IMR-90 (cell line): ENCODE data around the gene EVI5. TPM values are rescaled to one million over a fixed set of nuclear protein-coding genes. Genes with fewer than 3 reads are reported as not detected.

ENCODE experiments used
- ATAC-seq: fragments of 200-7000 bp; cut with Tn5 transposase; 2 replicates; pipeline ENCODE4 v1.9.1; 2020; ENCODE audit warnings: low read depth, mild to moderate bottlenecking, moderate library complexity
- BruUV-seq: library from RNA; stranded (reverse); fragments of 400-500 nt; replicated peaks from 2 replicates; lab custom pipeline; 2021; lab: Mats Ljungman, UMichigan
- CTCF ChIA-PET: fragments of 300-600 bp; formaldehyde crosslinking; extraction: SDS; loops from one replicate; lab custom pipeline; 2021; ENCODE audit warnings: antibody characterized with exemption; lab: Yijun Ruan, JAX
- POLR2A ChIA-PET: fragments of 300-600 bp; sonication (Branson Sonifier 250); formaldehyde crosslinking; loops from one replicate; lab custom pipeline; 2022; ENCODE audit warnings: antibody characterized with exemption; ENCODE audit not compliant: unreplicated experiment; lab: Charles Lee
- DNase-seq: peaks from one replicate; pipeline ENCODE4 v3.0.0; 2013
- H2AFZ ChIP-seq: replicated peaks from 2 replicates; pipeline ENCODE3; 2013; ENCODE audit warnings: low read length, mild to moderate bottlenecking; ENCODE audit not compliant: poor library complexity
- H2AK5ac ChIP-seq: 2 replicates; pipeline ENCODE4 v1.6.1; 2013; ENCODE audit warnings: low read depth, low read length, inconsistent platforms
- H2AK9ac ChIP-seq: replicated peaks from 2 replicates; pipeline ENCODE3; 2013; ENCODE audit warnings: mild to moderate bottlenecking, low read depth, low read length, moderate library complexity; ENCODE audit not compliant: poor library complexity
- H2BK120ac ChIP-seq: 2 replicates; pipeline ENCODE4 v1.6.1; 2013; ENCODE audit warnings: low read depth, low read length, inconsistent platforms
- H2BK15ac ChIP-seq: 3 replicates; pipeline ENCODE4 v1.6.1; 2013; ENCODE audit warnings: low read depth, low read length, inconsistent platforms
- H2BK20ac ChIP-seq: 2 replicates; pipeline ENCODE4 v1.6.1; 2013; ENCODE audit warnings: low read depth, mild to moderate bottlenecking, inconsistent platforms, low read length, moderate library complexity
- H2BK5ac ChIP-seq: 2 replicates; pipeline ENCODE4 v1.6.1; 2013; ENCODE audit warnings: mild to moderate bottlenecking, low read depth, low read length, inconsistent platforms; ENCODE audit not compliant: poor library complexity, severe bottlenecking
- H3K14ac ChIP-seq: replicated peaks from 2 replicates; pipeline ENCODE4 v1.6.1; 2013; ENCODE audit warnings: low read depth, low read length, inconsistent platforms
- H3K18ac ChIP-seq: 2 replicates; pipeline ENCODE4 v1.6.1; 2013; ENCODE audit warnings: low read depth, low read length, control low read depth
- H3K23ac ChIP-seq: 2 replicates; pipeline ENCODE4 v1.6.1; 2013; ENCODE audit warnings: low read depth, low read length, inconsistent platforms
- H3K27ac ChIP-seq: 2 replicates; pipeline ENCODE4 v1.5.1; 2013; ENCODE audit warnings: mild to moderate bottlenecking, control low read depth, low read length; ENCODE audit not compliant: insufficient read depth
- H3K27me3 ChIP-seq: 2 replicates; pipeline ENCODE4 v1.6.1; 2013; ENCODE audit warnings: low read length; ENCODE audit not compliant: control insufficient read depth, insufficient read depth
- H3K36me3 ChIP-seq: 2 replicates; pipeline ENCODE4 v1.6.1; 2013; ENCODE audit warnings: low read length, mixed read lengths; ENCODE audit not compliant: control insufficient read depth, insufficient read depth
- H3K4ac ChIP-seq: 2 replicates; pipeline ENCODE4 v1.6.1; 2013; ENCODE audit warnings: low read depth, low read length, inconsistent platforms
- H3K4me1 ChIP-seq: 2 replicates; pipeline ENCODE4 v1.6.1; 2013; ENCODE audit warnings: low read length, mixed read lengths; ENCODE audit not compliant: control insufficient read depth, insufficient read depth
- H3K4me2 ChIP-seq: 2 replicates; pipeline ENCODE4 v1.6.1; 2013; ENCODE audit warnings: low read depth, mild to moderate bottlenecking, control low read depth, low read length, moderate library complexity
- H3K4me3 ChIP-seq: 2 replicates; pipeline ENCODE4 v1.5.1; 2013; ENCODE audit warnings: low read depth, mild to moderate bottlenecking, control low read depth, low read length, moderate library complexity; ENCODE audit not compliant: insufficient read depth
- H3K56ac ChIP-seq: 2 replicates; pipeline ENCODE4 v1.6.1; 2013; ENCODE audit warnings: low read length, inconsistent platforms; ENCODE audit not compliant: insufficient read depth; ENCODE audit errors: extremely low read depth
- H3K79me1 ChIP-seq, 2 experiments: 2 replicates each; pipeline ENCODE4 v1.6.1; 2013; ENCODE audit warnings: low read length in 2 of 2, inconsistent platforms in 1 of 2, low read depth in 1 of 2
- H3K9ac ChIP-seq: 2 replicates; pipeline ENCODE4 v1.6.1; 2013; ENCODE audit warnings: low read depth, low read length, control low read depth
- H3K9me1 ChIP-seq: 2 replicates; pipeline ENCODE4 v1.6.1; 2013; ENCODE audit warnings: low read length, inconsistent platforms; ENCODE audit not compliant: insufficient read depth
- H3K9me3 ChIP-seq: 2 replicates; pipeline ENCODE4 v1.6.1; 2013; ENCODE audit warnings: low read length; ENCODE audit not compliant: control insufficient read depth, insufficient read depth
- H4K20me1 ChIP-seq: 2 replicates; pipeline ENCODE4 v1.6.1; 2013; ENCODE audit warnings: low read length, inconsistent platforms; ENCODE audit not compliant: insufficient read depth
- H4K5ac ChIP-seq: 2 replicates; pipeline ENCODE4 v1.6.1; 2013; ENCODE audit warnings: mild to moderate bottlenecking, low read depth, low read length, control low read depth
- H4K8ac ChIP-seq, 2 experiments: 2 replicates each; pipeline ENCODE4 v1.6.1; 2013; ENCODE audit warnings: low read depth in 2 of 2, low read length in 2 of 2, control low read depth in 1 of 2, inconsistent platforms in 1 of 2
- H4K91ac ChIP-seq: 2 replicates; pipeline ENCODE4 v1.6.1; 2013; ENCODE audit warnings: low read depth, low read length, inconsistent platforms; ENCODE audit not compliant: insufficient read depth
- BHLHE40 ChIP-seq: fragments of 150-350 bp; IDR thresholded peaks from 2 replicates; pipeline ENCODE4 v1.6.1; 2016; ENCODE audit warnings: mild to moderate bottlenecking, low read depth, low read length
- CEBPB ChIP-seq: IDR thresholded peaks from 2 replicates; pipeline ENCODE4 v1.6.1; 2012; ENCODE audit warnings: low read depth, low read length, improper control_type of control experiment
- CHD1 ChIP-seq: IDR thresholded peaks from 2 replicates; pipeline ENCODE4 v1.6.1; 2012; ENCODE audit warnings: low read depth, low read length, improper control_type of control experiment
- CTCF ChIP-seq: conservative IDR thresholded peaks from 2 replicates; pipeline ENCODE4 v1.5.1; 2012; ENCODE audit warnings: mild to moderate bottlenecking, low read depth, low read length, improper control_type of control experiment
- FOS ChIP-seq: fragments of 150-350 bp; IDR thresholded peaks from 2 replicates; pipeline ENCODE4 v1.6.1; 2016; ENCODE audit warnings: low read depth, low read length
- MAFK ChIP-seq: IDR thresholded peaks from 2 replicates; pipeline ENCODE4 v1.6.1; 2012; ENCODE audit warnings: low read depth, low read length, improper control_type of control experiment
- MAZ ChIP-seq: IDR thresholded peaks from 2 replicates; pipeline ENCODE4 v1.6.1; 2012; ENCODE audit warnings: low read depth, mild to moderate bottlenecking, low read length, improper control_type of control experiment, moderate library complexity, borderline replicate concordance
- MXI1 ChIP-seq: IDR thresholded peaks from 2 replicates; pipeline ENCODE4 v1.6.1; 2012; ENCODE audit warnings: low read depth, mild to moderate bottlenecking, low read length, moderate library complexity, borderline replicate concordance
- POLR2A ChIP-seq: IDR thresholded peaks from 2 replicates; pipeline ENCODE4 v1.6.1; 2012; ENCODE audit warnings: mild to moderate bottlenecking, low read depth, low read length
- RAD21 ChIP-seq: IDR thresholded peaks from 2 replicates; pipeline ENCODE4 v1.6.1; 2012; ENCODE audit warnings: low read length, improper control_type of control experiment
- RCOR1 ChIP-seq: IDR thresholded peaks from 2 replicates; pipeline ENCODE4 v1.6.1; 2012; ENCODE audit warnings: mild to moderate bottlenecking, low read length, improper control_type of control experiment; ENCODE audit not compliant: insufficient replicate concordance
- USF2 ChIP-seq: fragments of 150-350 bp; IDR thresholded peaks from 2 replicates; pipeline ENCODE4 v1.6.1; 2017; ENCODE audit warnings: mild to moderate bottlenecking, antibody characterized with exemption, low read length, low read depth
- WGBS, 2 experiments: methylation state at CpG; one replicate each; pipeline versions ENCODE4 v1.1.5 to v1.1.7; 2013; ENCODE audit warnings: missing lambda C conversion rate in 2 of 2; ENCODE audit not compliant: insufficient read length in 1 of 2; ENCODE audit errors: extremely low coverage in 2 of 2; 5-methylcytosine and 5-hydroxymethylcytosine counted together
- dilution Hi-C: fragments of 300-500 bp; cut with HindIII; formaldehyde crosslinking; loops from one replicate; pipeline ENCODE4 v1.14.3; 2018; ENCODE audit warnings: low sequenced_read_pairs; ENCODE audit not compliant: unreplicated experiment
- in situ Hi-C: fragments of 300-500 bp; cut with MboI; formaldehyde crosslinking; loops from 3 replicates; pipeline ENCODE4 v1.14.3; 2019; ENCODE audit warnings: low sequenced_read_pairs, inconsistent platforms, mixed read lengths
- intact Hi-C: fragments of 100-400 bp; cut with micrococcal nuclease; formaldehyde crosslinking; loops from 2 replicates; pipeline ENCODE4 v1.10.0; 2022
- polyA plus RNA-seq, 3 experiments: library from polyadenylated mRNA; depleted of rRNA; stranded (reverse); fragments of >200 nt; gene quantifications; 2 replicates each; pipeline ENCODE4 v1.2.3, GENCODE V29; 2012; ENCODE audit warnings: low replicate concordance in 1 of 3
- total RNA-seq: library from RNA; depleted of rRNA; stranded (reverse); fragments of >200 nt; gene quantifications from 2 replicates; pipeline ENCODE4 v1.2.3, GENCODE V29; 2012

EVI5 gene
- total and polyA plus RNA-seq, 2 of the 4 experiments (the other 2 are of a cell fraction), result 13.9 to 26.9 TPM

GRCh38 chr1:92817137-92817697 lies 32.3 kb upstream of the EVI5 start:
- no peak for TF ChIP-seq USF2
- TF ChIP-seq MAZ, result no peak
- no peak for TF ChIP-seq RAD21
- no peak for TF ChIP-seq POLR2A
- no peak for TF ChIP-seq CHD1
- TF ChIP-seq FOS, result no peak
- no peak for TF ChIP-seq MXI1
- no peak for TF ChIP-seq BHLHE40
- no peak for TF ChIP-seq MAFK
- no peak for TF ChIP-seq CTCF
- no peak for TF ChIP-seq RCOR1
- TF ChIP-seq CEBPB, result no peak
- Histone ChIP-seq H2BK20ac (no peak overlapping the region), H2AK5ac (no peak overlapping the region)

More at GRCh38 chr1:92817137-92817697, 32.3 kb upstream of the EVI5 start:
- no peak overlapping the region for H3K18ac ChIP-seq
- H2AK9ac ChIP-seq, result no peak overlapping the region
- H3K4me2 ChIP-seq, result no peak overlapping the region
- H2BK120ac ChIP-seq, result no peak overlapping the region
- POLR2A ChIA-PET, result no interaction called here
- H4K8ac ChIP-seq, result no peak overlapping the region
- H3K4me1 ChIP-seq, result peaks cover 2% of the 10 kb centered on the region; the same call in 1 of the 2 replicates
- H3K14ac ChIP-seq, result no peak overlapping the region
- no peak overlapping the region for H2AFZ ChIP-seq
- ATAC-seq (no peak), DNase-seq (no peak)
- H4K20me1 ChIP-seq, result no peaks in the 10 kb centered on the region
- H3K79me1 ChIP-seq, result no peaks in the 10 kb centered on the region
- no peak overlapping the region for H3K23ac ChIP-seq
- H4K91ac ChIP-seq, result no peak overlapping the region
- H2BK5ac ChIP-seq, result no peak overlapping the region
- WGBS, 2 experiments, result no CpG with 5 or more reads among the region's 1 CpG
- H3K9me1 ChIP-seq, result no peaks in the 10 kb centered on the region
- dilution Hi-C loops, result no loop called here
- no peak overlapping the region for H3K9ac ChIP-seq
- H3K27ac ChIP-seq, result no peak overlapping the region
- H3K4ac ChIP-seq, result no peak overlapping the region
- H3K56ac ChIP-seq, result no peak overlapping the region
- H3K9me3 ChIP-seq, result no peaks in the 10 kb centered on the region
- intact Hi-C loops, result no loop called here
- no peak overlapping the region for H3K4me3 ChIP-seq
- BruUV-seq, result no TSS peak
- H3K27me3 ChIP-seq, result no peaks in the 10 kb centered on the region
- in situ Hi-C loops, result no loop called here
- no peak overlapping the region for H2BK15ac ChIP-seq
- H3K36me3 ChIP-seq, result no peaks in the 10 kb centered on the region
- H4K5ac ChIP-seq, result no peak overlapping the region
- CTCF ChIA-PET, result interaction anchor here (0.5 to 0.6 kb wide), 2 partner anchors 33 to 68 kb away, joined by 4 read pairs; no protein-coding TSS in a partner anchor
